ENCODE measurements around the gene MPPE1.

DNA sequence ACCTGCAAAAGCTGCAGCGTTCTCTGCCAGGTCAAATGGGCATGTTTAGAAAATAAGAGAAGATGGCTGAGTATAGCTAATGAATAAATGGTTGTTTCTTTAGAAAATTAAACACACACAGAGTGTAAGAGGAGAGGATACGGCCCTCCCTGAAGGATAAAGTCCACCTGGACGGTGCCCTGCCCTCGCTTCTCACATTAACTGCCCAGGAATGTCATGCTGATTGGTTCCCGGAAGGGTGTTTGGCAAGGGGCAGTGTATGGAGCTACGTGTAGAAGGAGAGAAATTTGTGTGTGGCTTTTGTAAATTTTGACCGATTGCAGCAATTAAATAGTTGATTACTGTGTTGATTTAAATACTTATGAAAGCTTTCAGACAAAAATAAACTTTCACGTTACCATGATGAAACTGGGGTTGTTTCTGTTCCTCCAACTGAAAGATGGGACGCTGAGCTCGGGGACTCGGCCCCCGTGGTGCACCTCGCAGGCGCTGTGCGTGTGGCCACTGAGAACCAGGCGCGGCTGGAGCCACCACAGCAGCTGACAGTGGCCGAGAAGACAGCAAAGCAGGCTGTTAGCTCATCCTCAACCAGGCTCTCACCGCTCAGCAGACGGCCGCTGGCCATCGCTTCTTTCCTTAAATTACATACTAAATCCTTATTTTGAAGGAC is 22.7 kb downstream of the MPPE1 start:
- TF ChIP-seq, protein P1, sequence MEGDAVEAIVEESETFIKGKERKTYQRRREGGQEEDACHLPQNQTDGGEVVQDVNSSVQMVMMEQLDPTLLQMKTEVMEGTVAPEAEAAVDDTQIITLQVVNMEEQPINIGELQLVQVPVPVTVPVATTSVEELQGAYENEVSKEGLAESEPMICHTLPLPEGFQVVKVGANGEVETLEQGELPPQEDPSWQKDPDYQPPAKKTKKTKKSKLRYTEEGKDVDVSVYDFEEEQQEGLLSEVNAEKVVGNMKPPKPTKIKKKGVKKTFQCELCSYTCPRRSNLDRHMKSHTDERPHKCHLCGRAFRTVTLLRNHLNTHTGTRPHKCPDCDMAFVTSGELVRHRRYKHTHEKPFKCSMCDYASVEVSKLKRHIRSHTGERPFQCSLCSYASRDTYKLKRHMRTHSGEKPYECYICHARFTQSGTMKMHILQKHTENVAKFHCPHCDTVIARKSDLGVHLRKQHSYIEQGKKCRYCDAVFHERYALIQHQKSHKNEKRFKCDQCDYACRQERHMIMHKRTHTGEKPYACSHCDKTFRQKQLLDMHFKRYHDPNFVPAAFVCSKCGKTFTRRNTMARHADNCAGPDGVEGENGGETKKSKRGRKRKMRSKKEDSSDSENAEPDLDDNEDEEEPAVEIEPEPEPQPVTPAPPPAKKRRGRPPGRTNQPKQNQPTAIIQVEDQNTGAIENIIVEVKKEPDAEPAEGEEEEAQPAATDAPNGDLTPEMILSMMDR (conservative IDR thresholded peaks at IDR 0.05 in 1 of 2, IDR thresholded peaks at IDR 0.05 in 1 of 2; ENCODE audit: extremely low read depth in 1 of 2, insufficient read depth in 1 of 2, low read depth in 1 of 2, low read length in 2 of 2) = no peak
- TF ChIP-seq EZH2 (IDR thresholded peaks at IDR 0.05; ENCODE audit: borderline replicate concordance, low read length) = no peak

Measured in mammary epithelial cell (primary cell).